ENCODE results near the gene PREX1. TPM values are rescaled to one million over a fixed set of nuclear protein-coding genes. Genes with fewer than 3 reads are reported as not detected.

Gene PREX1
- total RNA-seq, 2 experiments from 2014 or later, result 82.8 to 86.5 TPM

DNA sequence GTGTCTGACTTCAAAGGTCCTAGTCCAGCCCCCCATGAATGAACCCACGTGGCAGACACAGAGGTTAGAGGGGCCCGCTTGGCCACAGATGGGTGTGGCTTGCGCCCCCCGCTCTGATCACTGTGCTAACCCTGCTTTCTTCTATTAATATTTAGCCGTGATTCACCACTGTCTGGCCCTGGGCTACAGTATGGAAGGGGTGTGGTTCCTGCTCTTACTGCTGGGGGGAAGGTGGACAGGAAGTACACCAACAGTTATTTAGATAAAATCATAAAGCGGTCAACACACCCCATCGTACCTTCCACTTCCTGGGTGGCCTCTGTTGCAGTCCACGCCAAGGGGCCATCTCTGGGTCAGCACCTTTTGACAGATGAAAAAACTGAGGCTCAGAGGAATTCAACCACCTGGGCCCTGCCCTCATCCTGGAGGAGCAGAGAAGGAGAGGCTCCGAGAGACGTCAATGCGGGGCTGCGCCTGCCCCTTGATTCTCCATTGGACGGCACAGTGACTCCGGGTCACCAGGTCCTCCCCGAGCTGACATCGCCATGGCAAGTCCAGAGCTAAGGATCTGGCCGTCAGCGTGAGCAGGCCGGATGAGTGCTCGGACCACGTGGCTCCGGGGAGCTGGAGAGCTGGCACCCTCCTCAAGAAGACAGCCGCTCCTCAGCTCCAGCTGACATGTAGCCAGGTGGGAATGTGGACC, 206.3 kb downstream of the PREX1 start:
- POLR2A ChIA-PET, result no interaction called here
- CTCF ChIA-PET, result interaction anchor here (0.9 to 1.7 kb wide), 8 partner anchors 28 to 958 kb away, joined by 3 to 14 read pairs (median 6); no protein-coding TSS in a partner anchor

DNA sequence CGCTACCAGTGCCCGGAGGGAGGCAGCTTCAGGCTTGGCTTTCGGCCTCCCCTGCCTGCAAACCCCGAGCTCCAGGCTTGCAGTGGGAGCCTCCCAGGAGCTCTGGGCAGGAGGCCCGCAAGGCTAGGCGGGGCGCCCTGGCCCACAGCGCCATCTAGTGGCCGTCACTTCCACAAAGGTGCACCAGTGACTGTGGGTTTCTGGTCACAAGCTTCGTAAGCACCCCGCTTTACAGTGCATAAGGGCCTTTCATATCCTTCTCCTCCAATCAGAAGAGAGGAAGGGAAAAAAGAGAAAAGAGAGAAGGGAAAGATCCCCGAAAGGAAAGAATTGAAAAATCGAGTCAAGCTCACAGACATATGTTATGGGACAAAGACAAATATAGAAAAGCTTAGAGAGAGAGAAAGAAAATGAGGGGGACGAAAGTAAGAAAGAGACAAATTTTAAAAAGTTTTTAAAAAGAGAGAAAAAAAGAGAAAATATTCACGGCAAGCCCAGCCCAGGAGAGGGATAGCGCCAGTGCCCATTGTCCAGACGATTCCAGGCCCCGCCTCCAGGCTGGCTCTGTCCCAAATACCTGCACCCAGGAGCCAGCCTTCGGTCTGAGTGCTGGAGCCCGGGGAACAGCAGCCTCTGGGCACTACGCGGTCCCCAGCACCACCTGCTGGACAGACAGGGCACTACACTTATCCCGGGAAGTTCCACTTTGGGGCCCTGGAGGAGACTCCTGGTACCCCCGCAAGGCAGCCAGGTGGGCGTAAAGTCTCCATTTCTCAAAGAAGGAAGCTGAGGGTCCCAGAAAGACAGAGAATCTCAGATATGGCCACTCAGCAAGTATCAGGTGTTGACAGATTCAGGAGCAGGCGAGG, 207.1 kb downstream of the PREX1 start:
- POLR2A ChIA-PET, result no interaction called here

DNA sequence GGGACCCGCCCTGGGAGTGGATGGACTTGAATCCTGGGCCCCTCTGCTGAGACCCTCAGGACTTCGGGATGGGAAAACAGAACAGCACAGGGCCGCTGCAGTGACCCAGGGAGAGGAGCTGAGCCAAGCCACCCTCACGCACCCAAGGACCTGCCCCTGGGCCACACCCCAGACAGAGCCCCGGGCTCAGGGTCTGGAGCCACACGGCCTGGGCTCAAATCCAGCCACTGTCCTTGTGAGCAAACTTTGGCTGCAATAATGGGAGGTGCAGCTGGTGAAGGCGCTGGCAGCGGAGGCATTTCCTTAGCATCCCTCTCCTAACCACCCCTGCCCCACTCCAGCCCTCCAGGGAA, 207.7 kb downstream of the PREX1 start:
- ChIA-PET CTCF (interaction anchor here (0.6 to 1.7 kb wide), 13 partner anchors 9 to 961 kb away, joined by 3 to 14 read pairs (median 3); no protein-coding TSS in a partner anchor), POLR2A (no interaction called here)

More for the DNA sequence above, 207.1 kb downstream of the PREX1 start:
- CTCF ChIA-PET, result interaction anchor here (0.6 to 1.7 kb wide), 15 partner anchors 10 to 962 kb away, joined by 3 to 14 read pairs (median 3); no protein-coding TSS in a partner anchor

DNA sequence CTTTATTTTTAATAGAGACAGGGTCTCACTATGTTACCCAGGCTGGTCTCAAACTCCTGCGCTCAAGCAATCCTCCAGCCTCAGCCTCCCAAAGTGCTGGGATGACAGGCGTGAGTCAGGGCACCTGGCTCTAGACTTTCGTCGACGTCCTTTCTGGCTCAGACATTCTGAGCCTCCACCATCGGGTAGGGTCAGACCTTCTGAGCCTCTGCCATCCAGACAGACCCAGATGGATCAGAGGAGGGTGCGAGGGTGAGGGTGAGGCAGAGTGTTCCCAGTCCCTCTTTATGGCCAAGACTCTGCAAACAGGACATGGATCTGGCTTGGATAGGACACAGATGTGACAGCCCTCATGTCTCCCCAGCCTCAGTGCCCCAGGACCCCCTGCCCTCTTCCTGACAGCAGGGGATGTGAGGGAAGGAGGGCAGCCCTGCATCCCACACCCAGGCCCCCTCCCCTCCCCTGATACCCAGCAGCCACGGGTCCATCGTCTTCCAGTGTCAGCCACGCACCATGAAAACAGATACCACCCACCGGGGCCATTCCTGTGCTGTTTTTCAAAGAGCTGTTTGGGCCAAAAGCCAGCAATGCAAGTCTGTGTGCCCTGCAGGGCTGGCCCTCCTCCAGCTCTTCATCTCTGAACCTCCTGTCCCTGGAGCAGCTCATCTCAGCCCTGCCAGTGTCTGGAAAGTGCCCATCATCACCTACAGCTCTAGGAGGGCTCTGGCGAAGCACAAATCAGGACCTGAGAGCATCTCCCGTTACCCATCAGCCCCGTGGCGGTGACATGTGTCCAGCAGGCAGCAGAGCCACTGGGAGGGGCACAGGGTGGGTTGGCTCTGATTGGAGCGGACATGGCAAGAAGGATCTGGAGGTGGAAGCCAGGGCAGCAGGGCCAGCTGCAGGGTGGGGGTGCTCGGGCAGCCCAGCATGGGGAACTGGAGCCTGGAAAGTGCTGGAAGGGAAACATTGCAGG, 208.4 kb downstream of the PREX1 start:
- ChIA-PET CTCF (interaction anchor here (1.6 kb wide), 1 partner anchor 943 kb away, joined by 6 read pairs; no protein-coding TSS in a partner anchor), POLR2A (no interaction called here)

DNA sequence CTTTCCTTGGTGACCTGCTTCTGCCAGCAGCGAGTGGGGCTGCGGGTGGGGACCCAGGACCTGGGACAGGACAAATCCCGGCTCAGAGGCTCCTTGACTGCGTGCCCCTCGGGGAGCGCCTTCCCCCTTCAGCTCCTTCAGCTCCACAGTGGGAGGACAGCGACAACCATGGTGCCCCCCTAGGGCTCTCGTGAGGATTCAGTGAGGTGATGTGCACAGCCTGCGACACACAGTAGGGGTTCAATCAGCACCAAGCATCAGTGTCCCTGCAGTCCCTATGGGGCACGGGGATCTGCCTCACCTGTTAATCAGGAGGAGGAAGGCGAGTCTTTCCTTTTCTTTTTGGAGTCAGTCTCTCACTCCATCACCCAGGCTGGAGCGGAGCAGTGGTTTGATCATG, 209.2 kb downstream of the PREX1 start:
- POLR2A ChIA-PET, result no interaction called here
- CTCF ChIA-PET, result no interaction called here

DNA sequence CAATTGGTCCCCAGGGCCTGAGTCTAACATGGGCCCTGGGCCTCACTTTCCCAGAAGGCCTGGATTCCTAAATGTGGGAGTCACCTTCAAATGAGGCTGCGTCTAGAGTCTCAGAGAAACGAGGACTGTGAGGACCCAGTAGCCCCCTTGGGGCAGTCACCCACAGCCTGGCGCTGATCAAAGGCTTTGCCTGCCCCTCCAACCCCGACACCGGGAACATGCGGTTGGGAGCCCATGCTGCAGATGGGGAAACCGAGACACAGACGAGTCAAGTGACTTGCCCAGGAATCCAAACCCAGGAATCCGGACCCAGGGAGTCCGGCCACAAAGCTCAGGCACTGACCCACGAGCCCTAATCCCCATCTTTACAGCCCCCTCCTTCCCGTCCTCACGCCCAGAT, 209.7 kb downstream of the PREX1 start:
- CTCF ChIA-PET, result no interaction called here

DNA sequence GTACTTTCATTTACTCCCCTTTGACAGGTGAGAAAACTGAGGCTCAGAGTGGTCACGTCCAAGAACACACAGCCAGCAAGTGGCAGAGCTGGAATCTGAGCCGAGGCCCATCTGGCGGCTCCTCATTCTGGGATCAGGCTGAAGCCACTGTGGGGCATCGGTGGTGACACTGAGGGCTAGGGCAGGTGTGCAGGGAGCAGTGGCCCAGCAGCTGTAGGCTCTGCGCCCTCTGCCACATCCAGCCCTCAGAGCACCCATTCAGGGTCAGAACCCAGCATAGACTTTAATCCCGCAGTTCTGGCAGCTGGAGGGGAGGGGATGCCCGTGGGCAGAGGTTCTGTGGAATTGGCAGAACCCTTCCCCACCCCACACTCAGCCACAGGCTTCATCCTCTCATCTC, 210.3 kb downstream of the PREX1 start:
- POLR2A ChIA-PET, result interaction anchor here (0.7 kb wide), 1 partner anchor 562 kb away, joined by 5 read pairs; no protein-coding TSS in a partner anchor
- CTCF ChIA-PET, result no interaction called here

More for the DNA sequence above, 209.7 kb downstream of the PREX1 start:
- POLR2A ChIA-PET, result no interaction called here

DNA sequence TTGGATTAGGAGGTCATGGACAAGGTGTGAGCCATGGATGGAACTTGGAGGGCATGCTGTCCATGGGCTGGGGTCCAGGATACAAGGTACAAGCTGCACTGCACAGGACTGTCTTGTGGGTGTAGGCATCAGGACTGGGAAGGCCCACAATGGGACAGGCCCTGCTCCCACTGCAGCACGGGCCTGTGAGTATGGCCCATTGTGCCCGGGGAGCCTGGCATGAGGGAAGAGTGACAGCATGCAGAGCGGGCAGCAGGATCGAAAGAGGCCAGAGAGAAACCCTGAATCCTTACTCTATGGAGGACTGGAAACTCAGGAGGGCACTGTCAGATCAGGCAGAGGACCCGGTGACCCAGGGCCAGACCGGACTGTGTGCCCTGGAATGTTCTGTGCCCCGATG, 211.3 kb downstream of the PREX1 start:
- POLR2A ChIA-PET, result no interaction called here
- CTCF ChIA-PET, result no interaction called here

DNA sequence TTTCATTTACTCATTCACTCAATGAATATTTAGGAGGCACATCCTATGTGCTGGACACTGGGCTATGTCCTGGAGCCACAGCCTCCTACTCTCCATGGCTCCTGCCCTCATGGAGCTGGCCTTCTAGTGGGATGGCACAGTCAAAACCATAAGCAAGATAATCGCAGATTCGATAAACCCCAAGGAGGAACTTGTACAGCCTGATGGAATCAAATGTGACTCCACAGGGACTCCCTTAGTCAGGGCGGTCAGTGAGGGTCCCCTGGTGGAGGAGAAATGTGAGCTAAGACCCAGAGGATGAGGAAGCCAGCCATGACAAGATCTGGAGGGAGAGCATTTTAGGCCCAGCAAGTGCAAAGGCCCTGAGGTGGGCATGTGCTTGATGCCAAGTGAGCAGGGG, 211.9 kb downstream of the PREX1 start:
- ChIA-PET CTCF (no interaction called here), POLR2A (no interaction called here)

DNA sequence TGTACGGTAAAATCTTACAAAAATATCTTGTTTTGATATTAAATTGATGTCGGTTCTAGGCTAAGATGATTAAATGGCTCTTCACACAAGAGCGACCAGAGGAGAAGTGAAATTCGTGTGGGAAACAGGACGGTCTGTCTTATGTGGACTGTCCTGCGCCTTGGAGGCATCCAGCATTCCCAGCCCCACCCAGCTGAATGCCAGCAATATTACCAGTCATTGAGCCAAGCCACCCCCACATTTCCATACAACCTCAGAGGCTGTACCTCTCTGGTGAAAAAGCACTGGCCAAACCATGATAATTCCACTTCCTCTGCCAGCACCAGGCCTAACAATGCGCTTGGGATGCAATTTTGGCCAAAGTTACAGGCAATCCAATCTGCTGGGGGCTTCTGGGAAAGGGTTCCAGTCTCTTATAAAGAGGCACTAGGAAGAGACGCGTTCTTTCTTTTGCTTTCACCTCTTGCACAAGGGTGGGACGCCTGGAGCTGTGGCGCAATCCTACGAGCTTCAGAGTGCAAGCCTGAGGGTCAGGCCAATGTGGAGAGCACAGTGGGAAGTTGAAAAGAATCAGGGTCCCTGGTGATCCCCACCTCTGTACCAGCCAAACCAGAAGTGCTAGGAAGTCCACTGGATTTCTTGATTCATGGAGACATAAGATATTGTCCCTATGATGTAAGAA, 213.1 kb downstream of the PREX1 start:
- POLR2A ChIA-PET, result no interaction called here
- CTCF ChIA-PET, result no interaction called here

DNA sequence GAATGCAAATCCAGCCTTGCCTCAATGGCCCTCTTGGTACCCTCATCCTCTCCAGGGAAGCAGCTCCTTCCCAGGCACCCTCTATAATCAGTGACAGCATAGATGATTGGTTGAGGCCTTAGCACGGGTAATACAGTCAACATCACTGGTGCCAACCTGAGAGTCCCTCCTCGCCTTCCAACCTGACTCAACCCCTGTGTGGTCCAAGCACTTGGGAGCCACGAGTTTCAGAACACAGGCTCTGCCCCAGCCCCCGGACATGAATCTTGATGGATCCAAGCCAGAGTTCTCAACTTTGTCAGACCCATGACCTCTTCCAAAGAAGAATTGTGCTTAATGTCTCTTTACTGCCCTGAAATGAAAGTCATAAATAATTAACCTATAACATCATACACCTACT, 213.9 kb downstream of the PREX1 start:
- ChIA-PET POLR2A (no interaction called here), CTCF (no interaction called here)

DNA sequence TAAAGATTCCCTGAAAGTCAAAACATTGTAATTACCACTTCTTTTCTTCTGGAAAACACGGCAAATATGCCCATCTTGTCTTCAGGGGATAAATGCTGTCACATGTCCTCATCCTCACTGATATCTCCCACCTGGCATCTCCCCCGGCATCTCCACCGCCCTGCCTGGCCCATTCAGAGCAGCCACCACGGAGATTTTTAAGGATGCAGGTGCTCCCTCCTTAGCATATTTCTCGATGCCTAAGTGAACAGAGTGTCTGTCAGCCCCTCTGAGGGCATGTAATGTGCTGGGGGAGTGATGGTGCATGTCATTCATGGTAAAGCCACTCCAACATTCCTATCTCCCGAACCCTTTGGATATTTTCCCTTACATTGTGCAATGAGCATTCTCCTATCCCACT, 215.5 kb downstream of the PREX1 start:
- ChIA-PET CTCF (no interaction called here), POLR2A (no interaction called here)

DNA sequence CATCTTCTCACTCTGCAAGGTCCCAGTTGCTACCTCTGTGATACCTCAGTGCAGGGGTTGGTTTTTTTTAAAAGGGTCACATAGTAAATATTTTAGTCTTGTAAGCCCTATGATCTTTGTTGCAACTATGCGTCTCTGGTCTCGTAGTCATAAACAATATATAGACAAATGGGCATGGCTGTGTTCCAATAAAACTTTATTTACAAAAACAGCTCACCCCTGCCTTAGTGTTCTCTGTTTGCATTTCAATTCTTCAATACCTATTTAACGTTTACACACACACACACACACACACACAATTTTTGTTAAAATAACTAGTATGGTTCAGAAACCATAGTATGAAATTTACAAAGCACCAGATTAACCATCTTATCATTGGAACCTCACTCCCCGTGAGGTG, 216.8 kb downstream of the PREX1 start:
- CTCF ChIA-PET, result interaction anchor here (1.3 kb wide), 1 partner anchor 9 kb away, joined by 3 read pairs; no protein-coding TSS in a partner anchor
- POLR2A ChIA-PET, result no interaction called here

DNA sequence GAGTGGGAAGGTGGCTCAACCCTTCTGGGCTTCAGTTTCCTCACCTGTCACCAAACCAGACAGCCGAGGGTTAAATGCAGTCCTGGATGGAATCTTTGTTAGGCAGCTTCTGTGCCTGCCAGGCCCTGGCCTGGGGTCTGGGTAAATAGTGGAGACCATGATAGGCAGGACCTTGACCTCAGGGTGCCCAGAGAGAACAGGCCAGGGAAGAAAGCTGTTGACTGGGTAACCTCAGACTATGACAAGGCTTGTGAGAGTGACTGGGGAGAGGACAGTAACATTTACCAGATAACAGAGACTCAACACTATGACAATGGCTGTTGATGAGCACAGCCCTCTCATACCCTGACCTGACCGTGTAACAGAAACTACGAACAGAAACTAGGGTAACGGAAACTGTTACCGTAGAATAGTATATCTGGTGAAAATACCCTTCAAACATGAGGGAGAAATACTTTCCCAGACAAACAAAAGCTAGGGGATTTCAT, 218.3 kb downstream of the PREX1 start:
- ChIA-PET CTCF (no interaction called here), POLR2A (no interaction called here)

DNA sequence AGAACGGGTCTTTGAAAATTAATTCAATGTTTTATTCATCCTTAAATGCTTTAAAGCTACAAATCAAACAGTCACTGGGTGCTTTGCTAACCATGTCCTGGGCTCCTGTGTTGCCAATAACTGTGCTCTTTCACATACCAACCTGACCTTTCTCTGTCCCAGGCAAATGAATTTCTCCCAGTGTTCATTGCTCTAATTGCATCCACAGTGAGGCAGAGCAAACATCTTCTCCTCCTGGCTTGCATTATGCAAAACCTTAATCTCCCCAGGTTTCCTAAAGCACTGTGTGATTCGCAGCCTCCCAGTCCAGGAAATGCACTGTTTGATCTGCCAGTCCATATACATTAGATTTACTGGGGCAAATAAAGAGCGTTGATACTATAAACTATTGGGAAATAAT, 219.0 kb downstream of the PREX1 start:
- CTCF ChIA-PET, result no interaction called here
- POLR2A ChIA-PET, result no interaction called here

DNA sequence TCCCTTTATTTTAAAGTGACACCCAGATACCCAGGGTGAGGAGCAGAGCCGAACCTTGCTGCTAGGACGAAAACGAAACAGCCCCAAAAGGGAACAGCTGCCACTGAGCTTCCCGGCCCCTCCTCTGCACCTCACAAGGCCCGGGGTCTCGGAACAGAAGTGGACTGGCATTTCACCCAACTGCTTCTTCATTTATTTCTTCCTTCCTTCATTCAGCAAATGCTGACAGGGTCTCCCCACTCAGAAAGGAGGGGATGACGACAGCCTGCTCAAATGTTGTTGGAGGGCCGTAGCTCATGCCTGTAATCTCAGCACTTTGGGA, 220.3 kb downstream of the PREX1 start:
- ChIA-PET POLR2A (no interaction called here), CTCF (no interaction called here)

DNA sequence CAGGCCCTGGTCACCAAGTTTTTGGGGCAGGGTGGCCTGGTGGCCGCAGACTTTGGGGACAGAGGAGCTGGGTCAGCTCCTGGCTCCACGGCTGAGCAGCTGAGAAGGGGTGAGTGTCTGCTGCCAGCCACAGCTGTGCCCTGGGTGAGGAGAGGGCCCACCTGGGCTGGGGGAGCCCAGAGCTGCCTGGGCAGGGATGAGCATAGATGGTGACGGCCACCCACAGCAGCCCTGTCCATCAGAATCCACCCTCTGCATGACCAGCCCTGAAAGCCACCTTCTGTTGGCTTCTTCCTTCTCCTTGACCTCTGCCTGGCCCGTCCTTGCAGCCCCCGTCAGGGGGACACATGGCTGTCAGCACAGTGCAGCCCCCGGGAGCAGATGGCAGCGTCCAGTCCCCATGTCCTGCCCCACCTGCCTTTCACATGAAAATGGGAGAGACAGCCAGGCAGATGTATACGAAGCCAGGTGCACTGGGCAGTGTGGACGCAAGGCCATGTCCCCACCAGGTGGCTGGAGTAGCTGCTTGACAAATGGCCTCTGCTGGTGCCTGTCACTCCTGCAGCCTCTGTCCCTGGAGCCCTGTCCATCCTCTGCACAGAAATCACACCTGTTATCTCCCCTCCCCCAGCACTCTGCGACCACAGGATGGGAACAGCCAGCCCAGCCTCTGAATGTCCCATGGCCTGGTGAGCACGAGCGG, 220.8 kb downstream of the PREX1 start:
- CTCF ChIA-PET, result no interaction called here

DNA sequence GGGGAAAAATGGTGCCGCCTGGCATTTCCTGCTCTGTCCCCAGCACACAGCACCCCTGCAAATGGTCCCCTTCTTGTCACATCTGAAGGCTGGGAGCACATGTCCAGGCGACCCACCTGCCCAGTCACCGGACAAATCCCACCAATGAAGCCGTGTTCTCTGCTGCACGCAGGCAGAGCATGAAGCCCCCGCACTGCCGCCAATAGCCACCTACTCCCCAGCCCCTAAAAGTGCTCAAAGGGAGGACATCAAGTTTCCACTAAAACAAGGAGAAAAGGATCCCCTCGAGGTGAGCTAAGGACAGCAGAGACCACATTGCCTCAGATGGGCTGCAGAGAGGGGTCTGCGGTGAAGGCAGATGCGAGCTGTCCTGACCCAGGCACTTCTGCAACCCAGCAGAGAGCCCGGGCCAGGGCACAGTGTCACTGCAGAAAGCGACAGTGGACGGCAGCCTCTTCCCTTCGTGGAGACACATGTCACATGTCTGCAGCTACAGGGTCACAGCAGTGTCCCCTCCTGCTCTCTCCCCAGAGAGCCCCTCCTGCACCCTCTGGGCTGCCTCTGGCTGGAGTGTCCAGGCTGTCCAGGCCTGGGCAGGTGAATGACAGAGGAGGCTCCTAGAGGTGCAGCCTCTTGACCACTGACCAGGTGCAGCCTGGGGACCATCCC, 221.5 kb downstream of the PREX1 start:
- POLR2A ChIA-PET, result no interaction called here
- CTCF ChIA-PET, result interaction anchor here (1.2 kb wide), 1 partner anchor 14 kb away, joined by 3 read pairs; no protein-coding TSS in a partner anchor

More for the DNA sequence above, 220.8 kb downstream of the PREX1 start:
- POLR2A ChIA-PET, result no interaction called here
